ENCODE data around the gene GJB5. TPM values are rescaled to one million over a fixed set of nuclear protein-coding genes. Genes with fewer than 3 reads are reported as not detected.

GJB5 gene
- polyA plus RNA-seq, 2 donors, result 46.0 to 99.0 TPM

- Histone ChIP-seq H3K36me3 (ENCODE audit: control insufficient read depth in 2 of 2, insufficient read depth in 2 of 2, low read length in 1 of 2) (no peaks in the 10 kb centered on the region), H3K4me1 (ENCODE audit: control insufficient read depth in 2 of 2, insufficient read depth in 2 of 2, low read length in 1 of 2) (no peaks in the 10 kb centered on the region), H3K4me3 (ENCODE audit: low read depth in 1 of 2, low read length in 2 of 2) (no peak overlapping the region), H3K27me3 (ENCODE audit: control insufficient read depth in 1 of 2, insufficient read depth in 2 of 2, low read length in 2 of 2) (no peaks in the 10 kb centered on the region), H3K9me3 (ENCODE audit: control insufficient read depth in 2 of 2, insufficient read depth in 1 of 2, low read depth in 1 of 2, low read length in 1 of 2) (no peaks in the 10 kb centered on the region), H3K27ac (ENCODE audit: low read depth in 2 of 2, low read length in 1 of 2) (no peak overlapping the region)
- WGBS, 2 donors, result 11 to 12% methylated on average over 16 of the region's 16 CpGs
These were observed 12.1 kb upstream of the GJB5 start for GRCh38 chr1:34742667-34743270.

- no peaks in the 10 kb centered on the region for H3K27me3 ChIP-seq (ENCODE audit: control insufficient read depth in 1 of 2, insufficient read depth in 2 of 2, low read length in 2 of 2)
- H3K4me1 ChIP-seq (ENCODE audit: control insufficient read depth in 2 of 2, insufficient read depth in 2 of 2, low read length in 1 of 2), result no peaks in the 10 kb centered on the region
- H3K36me3 ChIP-seq (ENCODE audit: control insufficient read depth in 2 of 2, insufficient read depth in 2 of 2, low read length in 1 of 2), result no peaks in the 10 kb centered on the region
- no peaks in the 10 kb centered on the region for H3K9me3 ChIP-seq (ENCODE audit: control insufficient read depth in 2 of 2, insufficient read depth in 1 of 2, low read depth in 1 of 2, low read length in 1 of 2)
- no peak overlapping the region for H3K4me3 ChIP-seq (ENCODE audit: low read depth in 1 of 2, low read length in 2 of 2)
- no peak overlapping the region for H3K27ac ChIP-seq (ENCODE audit: low read depth in 2 of 2, low read length in 1 of 2)
- WGBS, 2 donors, result 74 to 82% methylated on average over 6 of the region's 6 CpGs
These were observed 11.1 kb upstream of the GJB5 start for GRCh38 chr1:34743775-34744174.

- Histone ChIP-seq H3K9me3 (ENCODE audit: control insufficient read depth in 2 of 2, insufficient read depth in 1 of 2, low read depth in 1 of 2, low read length in 1 of 2) (no peaks in the 10 kb centered on the region), H3K36me3 (ENCODE audit: control insufficient read depth in 2 of 2, insufficient read depth in 2 of 2, low read length in 1 of 2) (no peaks in the 10 kb centered on the region), H3K27ac (ENCODE audit: low read depth in 2 of 2, low read length in 1 of 2) (no peak overlapping the region), H3K27me3 (ENCODE audit: control insufficient read depth in 1 of 2, insufficient read depth in 2 of 2, low read length in 2 of 2) (no peaks in the 10 kb centered on the region), H3K4me3 (ENCODE audit: low read depth in 1 of 2, low read length in 2 of 2) (no peak overlapping the region), H3K4me1 (ENCODE audit: control insufficient read depth in 2 of 2, insufficient read depth in 2 of 2, low read length in 1 of 2) (no peaks in the 10 kb centered on the region)
- 81 to 82% methylated on average over 3 of the region's 3 CpGs for WGBS, 2 donors
These were observed 10.0 kb upstream of the GJB5 start for GRCh38 chr1:34744851-34745250.

GRCh38 chr1:34745666-34746065 is 9.2 kb upstream of the GJB5 start:
- H3K27me3 ChIP-seq (ENCODE audit: control insufficient read depth in 1 of 2, insufficient read depth in 2 of 2, low read length in 2 of 2), result no peaks in the 10 kb centered on the region
- H3K4me3 ChIP-seq (ENCODE audit: low read depth in 1 of 2, low read length in 2 of 2), result no peak overlapping the region
- 82 to 83% methylated on average over 5 of the region's 5 CpGs for WGBS, 2 donors
- no peaks in the 10 kb centered on the region for H3K4me1 ChIP-seq (ENCODE audit: control insufficient read depth in 2 of 2, insufficient read depth in 2 of 2, low read length in 1 of 2)
- H3K9me3 ChIP-seq (ENCODE audit: control insufficient read depth in 2 of 2, insufficient read depth in 1 of 2, low read depth in 1 of 2, low read length in 1 of 2), result no peaks in the 10 kb centered on the region
- no peak overlapping the region for H3K27ac ChIP-seq (ENCODE audit: low read depth in 2 of 2, low read length in 1 of 2)
- H3K36me3 ChIP-seq (ENCODE audit: control insufficient read depth in 2 of 2, insufficient read depth in 2 of 2, low read length in 1 of 2), result no peaks in the 10 kb centered on the region

- WGBS, 2 donors, result 93 to 94% methylated on average over 4 of the region's 4 CpGs
- H3K27ac ChIP-seq (ENCODE audit: low read depth in 2 of 2, low read length in 1 of 2), result no peak overlapping the region
- H3K4me1 ChIP-seq (ENCODE audit: control insufficient read depth in 2 of 2, insufficient read depth in 2 of 2, low read length in 1 of 2), result no peaks in the 10 kb centered on the region
- H3K27me3 ChIP-seq (ENCODE audit: control insufficient read depth in 1 of 2, insufficient read depth in 2 of 2, low read length in 2 of 2), result no peaks in the 10 kb centered on the region
- H3K9me3 ChIP-seq (ENCODE audit: control insufficient read depth in 2 of 2, insufficient read depth in 1 of 2, low read depth in 1 of 2, low read length in 1 of 2), result no peaks in the 10 kb centered on the region
- H3K4me3 ChIP-seq (ENCODE audit: low read depth in 1 of 2, low read length in 2 of 2), result no peak overlapping the region
- no peaks in the 10 kb centered on the region for H3K36me3 ChIP-seq (ENCODE audit: control insufficient read depth in 2 of 2, insufficient read depth in 2 of 2, low read length in 1 of 2)
These were observed 8.7 kb upstream of the GJB5 start for GRCh38 chr1:34746101-34746500.

GRCh38 chr1:34746785-34747637 is 7.8 kb upstream of the GJB5 start:
- 66 to 73% methylated on average over 18 of the region's 18 CpGs for WGBS, 2 donors

GRCh38 chr1:34747638-34747941 is 7.3 kb upstream of the GJB5 start:
- Histone ChIP-seq H3K36me3 (ENCODE audit: control insufficient read depth in 2 of 2, insufficient read depth in 2 of 2, low read length in 1 of 2) (no peaks in the 10 kb centered on the region), H3K27me3 (ENCODE audit: control insufficient read depth in 1 of 2, insufficient read depth in 2 of 2, low read length in 2 of 2) (no peaks in the 10 kb centered on the region), H3K27ac (ENCODE audit: low read depth in 2 of 2, low read length in 1 of 2) (no peak overlapping the region), H3K9me3 (ENCODE audit: control insufficient read depth in 2 of 2, insufficient read depth in 1 of 2, low read depth in 1 of 2, low read length in 1 of 2) (no peaks in the 10 kb centered on the region), H3K4me3 (ENCODE audit: low read depth in 1 of 2, low read length in 2 of 2) (no peak overlapping the region), H3K4me1 (ENCODE audit: control insufficient read depth in 2 of 2, insufficient read depth in 2 of 2, low read length in 1 of 2) (no peaks in the 10 kb centered on the region)
- WGBS, 2 donors, result 74 to 84% methylated on average over 6 of the region's 6 CpGs

More at GRCh38 chr1:34746785-34747637, 7.8 kb upstream of the GJB5 start:
- Histone ChIP-seq H3K36me3 (ENCODE audit: control insufficient read depth in 2 of 2, insufficient read depth in 2 of 2, low read length in 1 of 2) (no peaks in the 10 kb centered on the region), H3K27ac (ENCODE audit: low read depth in 2 of 2, low read length in 1 of 2) (no peak overlapping the region), H3K9me3 (ENCODE audit: control insufficient read depth in 2 of 2, insufficient read depth in 1 of 2, low read depth in 1 of 2, low read length in 1 of 2) (no peaks in the 10 kb centered on the region), H3K27me3 (ENCODE audit: control insufficient read depth in 1 of 2, insufficient read depth in 2 of 2, low read length in 2 of 2) (no peaks in the 10 kb centered on the region), H3K4me3 (ENCODE audit: low read depth in 1 of 2, low read length in 2 of 2) (no peak overlapping the region), H3K4me1 (ENCODE audit: control insufficient read depth in 2 of 2, insufficient read depth in 2 of 2, low read length in 1 of 2) (no peaks in the 10 kb centered on the region)

GRCh38 chr1:34749992-34750391 is 4.9 kb upstream of the GJB5 start:
- Histone ChIP-seq H3K27ac (ENCODE audit: low read depth in 2 of 2, low read length in 1 of 2) (no peak overlapping the region), H3K36me3 (ENCODE audit: control insufficient read depth in 2 of 2, insufficient read depth in 2 of 2, low read length in 1 of 2) (no peaks in the 10 kb centered on the region), H3K4me1 (ENCODE audit: control insufficient read depth in 2 of 2, insufficient read depth in 2 of 2, low read length in 1 of 2) (no peaks in the 10 kb centered on the region), H3K4me3 (ENCODE audit: low read depth in 1 of 2, low read length in 2 of 2) (no peak overlapping the region), H3K27me3 (ENCODE audit: control insufficient read depth in 1 of 2, insufficient read depth in 2 of 2, low read length in 2 of 2) (no peaks in the 10 kb centered on the region), H3K9me3 (ENCODE audit: control insufficient read depth in 2 of 2, insufficient read depth in 1 of 2, low read depth in 1 of 2, low read length in 1 of 2) (no peaks in the 10 kb centered on the region)
- 58 to 72% methylated on average over 8 of the region's 8 CpGs for WGBS, 2 donors

GRCh38 chr1:34750610-34751009 is 4.2 kb upstream of the GJB5 start:
- Histone ChIP-seq H3K9me3 (ENCODE audit: control insufficient read depth in 2 of 2, insufficient read depth in 1 of 2, low read depth in 1 of 2, low read length in 1 of 2) (no peaks in the 10 kb centered on the region), H3K4me3 (ENCODE audit: low read depth in 1 of 2, low read length in 2 of 2) (no peak overlapping the region), H3K27ac (ENCODE audit: low read depth in 2 of 2, low read length in 1 of 2) (no peak overlapping the region), H3K36me3 (ENCODE audit: control insufficient read depth in 2 of 2, insufficient read depth in 2 of 2, low read length in 1 of 2) (no peaks in the 10 kb centered on the region), H3K27me3 (ENCODE audit: control insufficient read depth in 1 of 2, insufficient read depth in 2 of 2, low read length in 2 of 2) (no peaks in the 10 kb centered on the region), H3K4me1 (ENCODE audit: control insufficient read depth in 2 of 2, insufficient read depth in 2 of 2, low read length in 1 of 2) (no peaks in the 10 kb centered on the region)
- WGBS, 2 donors, result 89 to 92% methylated on average over 5 of the region's 5 CpGs

- no peaks in the 10 kb centered on the region for H3K27me3 ChIP-seq (ENCODE audit: control insufficient read depth in 1 of 2, insufficient read depth in 2 of 2, low read length in 2 of 2)
- no peak overlapping the region for H3K4me3 ChIP-seq (ENCODE audit: low read depth in 1 of 2, low read length in 2 of 2)
- no peaks in the 10 kb centered on the region for H3K9me3 ChIP-seq (ENCODE audit: control insufficient read depth in 2 of 2, insufficient read depth in 1 of 2, low read depth in 1 of 2, low read length in 1 of 2)
- H3K36me3 ChIP-seq (ENCODE audit: control insufficient read depth in 2 of 2, insufficient read depth in 2 of 2, low read length in 1 of 2), result peaks cover 0 to 9% of the 10 kb centered on the region in 2 donors
- 71 to 85% methylated on average over 3 of the region's 3 CpGs for WGBS, 2 donors
- no peak overlapping the region for H3K27ac ChIP-seq (ENCODE audit: low read depth in 2 of 2, low read length in 1 of 2)
- peaks cover 0 to 14% of the 10 kb centered on the region in 2 donors for H3K4me1 ChIP-seq (ENCODE audit: control insufficient read depth in 2 of 2, insufficient read depth in 2 of 2, low read length in 1 of 2)
These were observed 1.7 kb upstream of the GJB5 start for GRCh38 chr1:34753163-34753562.
